ENCODE measurements around the gene TOMM6. TPM values are rescaled to one million over a fixed set of nuclear protein-coding genes. Genes with fewer than 3 reads are reported as not detected.
"Not testable (repeated sequence)": the region's sequence is repeated elsewhere in the genome, so short reads cannot be mapped to it uniquely, and the experiment has no call there.

The TOMM6 gene
- total RNA-seq, 1 experiment from 2014 or later = 157 TPM

GRCh38 chr6:41785254-41785653 lies 2.2 kb upstream of the TOMM6 start:
- no peak for DNase-seq (ENCODE audit: low read depth)

DNA sequence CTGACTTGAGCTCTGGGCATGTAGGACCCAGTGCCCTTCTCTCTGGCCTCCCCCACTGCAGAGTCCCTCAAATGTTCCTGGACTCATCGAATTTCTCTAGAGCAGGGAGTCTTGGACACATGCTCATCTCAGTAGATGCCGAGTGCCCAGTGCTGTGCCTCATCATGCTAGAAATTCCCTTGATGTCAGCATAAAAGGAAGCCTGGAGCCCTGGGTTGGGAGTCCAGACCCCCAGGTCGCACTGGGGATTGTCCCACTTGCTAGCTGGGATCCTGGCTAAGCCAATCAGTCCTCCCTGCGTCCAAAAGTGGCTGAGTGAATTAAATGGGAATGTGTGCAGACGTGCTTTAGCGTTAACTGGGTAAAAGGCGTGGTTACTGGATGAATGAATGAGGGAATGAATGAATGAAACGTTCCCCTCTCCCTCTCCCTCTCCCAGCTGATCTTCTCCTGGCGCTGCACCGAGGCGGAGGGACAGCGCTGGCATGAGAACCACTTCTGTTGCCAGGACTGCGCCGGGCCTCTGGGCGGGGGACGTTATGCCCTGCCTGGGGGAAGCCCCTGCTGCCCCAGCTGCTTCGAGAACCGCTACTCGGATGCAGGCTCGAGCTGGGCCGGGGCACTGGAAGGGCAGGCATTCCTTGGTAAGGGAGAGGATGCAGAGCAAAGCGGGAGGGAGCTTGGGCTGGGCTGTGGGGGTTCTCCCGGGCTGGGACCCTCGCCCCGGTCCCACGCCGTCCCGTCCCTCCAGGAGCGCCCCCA lies 1.6 kb upstream of the TOMM6 start:
- DNase-seq (ENCODE audit: low read depth) = peak; percentile 23

GRCh38 chr6:41786451-41787218 lies 859 bp upstream of the TOMM6 start:
- peak; percentile 82 for DNase-seq (ENCODE audit: low read depth)

DNA sequence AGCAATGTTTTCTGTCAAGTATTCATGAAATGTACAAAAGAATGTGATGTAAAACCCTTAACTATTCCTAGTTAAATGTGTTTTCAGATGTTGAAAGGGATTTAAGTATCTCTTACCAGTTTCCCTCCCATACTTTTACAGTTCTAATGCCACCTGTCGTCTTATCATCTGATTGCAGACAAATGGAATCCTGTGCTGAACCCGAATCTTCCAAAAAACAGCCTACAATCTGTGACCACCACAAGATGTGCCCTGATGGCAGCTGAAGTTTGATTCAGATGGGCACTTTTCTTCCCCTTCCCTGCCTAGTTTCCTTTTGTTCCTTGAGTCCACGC lies 1.9 kb downstream of the TOMM6 start:
- DNase-seq (ENCODE audit: low read depth) = no peak

DNA sequence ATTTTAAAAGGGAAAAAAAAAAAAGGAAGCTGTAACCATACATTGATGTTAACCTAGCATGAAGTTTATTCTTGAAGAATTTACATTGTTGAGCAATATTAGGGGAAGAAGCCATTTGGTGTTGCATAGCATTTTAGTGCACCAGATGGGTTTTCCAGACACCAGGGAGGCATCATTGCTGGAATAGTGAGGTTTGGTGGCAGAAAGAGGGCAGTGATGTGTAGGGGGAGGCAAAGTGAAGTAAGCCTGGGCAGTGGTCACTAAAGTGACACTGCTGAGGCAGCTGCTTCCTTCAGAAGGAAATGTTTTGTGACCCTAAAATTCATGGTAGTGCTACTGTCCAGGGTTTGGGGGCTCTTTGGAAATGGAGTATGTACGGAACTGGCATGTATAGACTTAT lies 2.6 kb downstream of the TOMM6 start:
- no peak for DNase-seq (ENCODE audit: low read depth)

GRCh38 chr6:41791305-41791704 lies 3.8 kb downstream of the TOMM6 start:
- DNase-seq (ENCODE audit: low read depth) = no peak

DNA sequence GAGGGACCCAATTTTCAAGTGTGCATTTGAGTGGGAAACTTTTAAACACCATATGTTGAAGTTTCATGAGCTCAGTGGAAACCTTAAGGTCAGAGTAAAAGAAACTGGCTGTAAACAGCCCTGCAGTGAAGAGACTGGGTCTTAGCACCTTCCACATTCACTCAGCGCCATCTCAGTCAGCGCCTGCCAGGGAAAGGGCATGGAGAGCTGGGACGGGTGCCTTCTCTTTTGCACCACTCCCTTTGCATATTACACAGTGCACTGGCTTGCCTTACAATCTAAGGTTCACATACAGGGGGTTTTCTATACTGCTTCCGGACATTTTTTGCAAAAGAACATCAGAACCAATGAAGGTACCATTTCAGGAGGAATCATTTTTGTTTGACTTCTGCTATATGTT lies 4.5 kb downstream of the TOMM6 start:
- no peak for DNase-seq (ENCODE audit: low read depth)

DNA sequence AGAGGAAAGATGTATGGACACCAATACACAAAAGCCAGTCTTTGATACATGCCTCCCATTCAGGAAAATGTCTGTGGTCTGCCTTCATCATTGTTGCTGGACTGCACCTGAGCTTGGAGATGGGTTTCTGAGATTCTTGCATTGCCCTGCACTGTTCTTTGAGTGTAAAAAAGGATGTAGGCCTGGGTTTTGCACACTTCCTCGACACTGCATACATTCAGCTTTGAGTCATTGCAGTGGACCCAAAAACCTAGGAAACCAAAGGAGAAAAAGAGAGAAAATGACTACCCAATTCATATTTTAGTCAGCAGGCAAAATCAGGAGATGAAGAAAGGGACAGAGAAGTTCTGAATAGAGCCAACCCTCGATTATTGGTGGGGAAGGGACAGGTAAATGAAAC lies 9.0 kb downstream of the TOMM6 start:
- DNase-seq (ENCODE audit: low read depth) = no peak

GRCh38 chr6:41798901-41799558 lies 11.5 kb downstream of the TOMM6 start:
- no peak for DNase-seq (ENCODE audit: low read depth)

- DNase-seq (ENCODE audit: low read depth) = no peak
These were observed 12.0 kb downstream of the TOMM6 start for GRCh38 chr6:41799559-41799911.

GRCh38 chr6:41801380-41801779 lies 13.9 kb downstream of the TOMM6 start:
- peak; percentile 27 for DNase-seq (ENCODE audit: low read depth)

DNA sequence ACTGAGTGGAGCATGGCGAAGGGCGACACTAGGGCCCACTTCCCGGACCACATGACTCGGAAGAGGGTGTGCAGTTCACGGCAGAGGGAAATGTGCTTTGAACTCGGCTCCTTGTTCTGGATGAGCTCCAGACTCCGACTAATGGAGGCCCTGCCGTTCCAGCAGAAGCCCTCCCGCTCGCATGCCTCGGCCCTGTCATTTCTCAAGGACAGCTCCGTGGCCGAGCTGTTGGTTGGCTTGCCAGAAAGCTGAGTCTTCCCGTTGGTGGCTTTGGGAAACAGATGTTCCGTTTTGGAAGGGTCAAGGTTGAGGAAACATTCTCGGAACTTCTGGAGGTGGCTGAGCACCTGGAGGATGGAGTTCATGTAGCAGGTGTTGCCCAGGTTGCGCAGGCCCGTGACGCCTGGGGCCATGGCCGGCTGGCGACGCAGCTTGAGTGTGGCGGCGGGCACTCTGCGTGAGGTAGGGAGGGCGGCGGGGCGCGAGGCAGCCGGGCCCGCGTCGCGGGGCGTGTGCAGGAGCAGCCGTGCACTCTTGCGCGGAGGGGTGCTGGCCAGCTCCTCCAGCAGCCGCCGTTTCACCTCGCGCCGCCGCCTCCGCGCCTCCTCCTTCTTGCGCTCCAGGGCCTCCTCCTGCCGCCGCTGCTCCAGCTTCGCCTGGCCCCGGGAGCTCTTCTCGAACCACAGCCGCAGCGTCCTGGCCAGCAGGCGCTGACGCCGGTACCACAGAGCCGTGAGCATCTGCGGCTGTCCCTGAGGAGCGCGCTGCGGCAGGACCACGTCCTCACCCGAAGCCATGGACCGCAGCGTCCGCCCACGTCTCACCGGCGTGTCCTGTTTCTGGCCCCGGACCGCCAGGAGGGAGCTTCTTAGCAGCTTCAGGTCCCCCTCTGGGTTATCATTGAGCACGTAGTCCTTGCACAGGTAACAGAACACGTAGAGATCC lies 18.6 kb downstream of the TOMM6 start:
- no peak for DNase-seq (ENCODE audit: low read depth)

GRCh38 chr6:41811095-41811494 lies 23.6 kb downstream of the TOMM6 start:
- no peak for DNase-seq (ENCODE audit: low read depth)

DNA sequence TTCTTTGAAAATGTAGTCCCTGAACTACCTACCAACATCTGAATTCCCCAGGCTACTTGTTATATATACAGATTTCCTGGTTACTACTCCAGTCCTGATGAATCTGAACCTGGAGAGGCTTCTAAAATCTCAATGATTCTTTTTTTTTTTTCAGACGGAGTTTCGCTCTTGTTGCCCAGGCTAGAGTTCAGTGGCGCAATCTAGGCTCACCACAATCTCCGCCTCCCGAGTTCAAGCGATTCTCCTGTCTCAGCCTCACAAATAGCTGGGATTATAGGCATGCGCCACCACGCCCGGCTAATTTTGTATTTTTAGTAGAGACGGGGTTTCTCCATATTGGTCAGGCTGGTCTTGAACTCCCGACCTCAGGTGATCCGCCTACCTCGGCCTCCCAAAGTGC lies 24.5 kb downstream of the TOMM6 start:
- not testable (repeated sequence) for DNase-seq (ENCODE audit: low read depth)

- no peak for DNase-seq (ENCODE audit: low read depth)
These were observed 26.0 kb downstream of the TOMM6 start for GRCh38 chr6:41813469-41813868.

DNA sequence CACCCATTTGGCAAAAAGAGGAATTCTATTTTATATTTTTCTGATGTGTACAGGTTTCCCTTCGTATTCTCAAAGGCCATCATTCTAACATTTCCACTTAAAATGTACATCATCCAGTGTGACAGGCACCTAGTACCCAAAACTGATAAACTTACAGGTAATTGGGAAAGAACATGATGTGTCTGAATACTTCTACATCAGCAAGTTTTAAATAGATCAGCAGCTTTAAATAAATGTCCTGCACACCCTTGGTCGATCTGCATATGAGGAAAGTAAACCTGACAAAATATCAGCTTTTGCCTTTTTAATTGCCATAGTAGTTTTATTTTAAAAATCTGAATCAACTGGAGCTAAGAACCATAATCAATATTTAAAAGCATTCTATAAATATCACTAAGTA lies 26.5 kb downstream of the TOMM6 start:
- DNase-seq (ENCODE audit: low read depth) = no peak

- no peak for DNase-seq (ENCODE audit: low read depth)
These were observed 27.1 kb downstream of the TOMM6 start for GRCh38 chr6:41814629-41815028.

- DNase-seq (ENCODE audit: low read depth) = no peak
These were observed 28.1 kb downstream of the TOMM6 start for GRCh38 chr6:41815587-41815986.

GRCh38 chr6:41818271-41819054 lies 31.0 kb downstream of the TOMM6 start:
- no peak for DNase-seq (ENCODE audit: low read depth)

DNA sequence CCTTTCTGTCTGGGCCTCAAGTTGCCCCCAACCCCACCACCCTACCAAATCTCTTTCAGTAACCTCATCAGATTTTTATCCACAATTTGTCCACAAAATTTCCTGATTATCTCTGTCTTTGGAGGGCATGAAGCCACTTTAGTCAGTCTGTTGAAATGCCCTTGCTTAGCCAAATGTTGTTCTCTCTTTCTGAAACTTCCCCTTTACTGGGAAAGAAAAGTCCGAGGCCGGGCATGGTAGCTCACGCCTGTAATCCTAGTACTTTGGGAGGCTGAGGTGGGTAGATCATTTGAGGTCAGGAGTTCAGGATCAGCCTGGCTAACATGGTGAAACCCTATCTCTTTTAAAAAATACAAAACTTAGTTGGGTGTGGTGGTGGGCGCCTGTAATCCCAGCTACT lies 33.8 kb downstream of the TOMM6 start:
- DNase-seq (ENCODE audit: low read depth) = no peak

GRCh38 chr6:41822021-41822420 lies 34.5 kb downstream of the TOMM6 start:
- no peak for DNase-seq (ENCODE audit: low read depth)

All from M059J (cell line).